ENCODE data around the gene SLC29A1. TPM values are rescaled to one million over a fixed set of nuclear protein-coding genes. Genes with fewer than 3 reads are reported as not detected.
A peak's percentile ranks its signal among the peaks of the same experiment; 100 is the strongest.

The SLC29A1 gene
- total RNA-seq, 1 experiment from 2014 or later = 45.3 TPM

- TF ChIP-seq EZH2 (IDR thresholded peaks at IDR 0.05; ENCODE audit: low read depth) (no peak), CTCF (conservative IDR thresholded peaks at IDR 0.05) (no peak)
- no peak overlapping the region for H2AFZ ChIP-seq
- H3F3A ChIP-seq (ENCODE audit: insufficient read depth, low read depth) = peaks cover 22% of the 10 kb centered on the region
- H3K27ac ChIP-seq = 0 out of 2 replicates have a peak overlapping the region, but pooled peaks have one; percentile 10
- H3K4me3 ChIP-seq = no peak overlapping the region
- H3K9me3 ChIP-seq (ENCODE audit: insufficient read depth, low read depth) = no peaks in the 10 kb centered on the region
- H3K4me1 ChIP-seq (replicated peaks; ENCODE audit: insufficient read depth) = peaks cover 31% of the 10 kb centered on the region
- H4K20me1 ChIP-seq (ENCODE audit: insufficient read depth) = no peaks in the 10 kb centered on the region
- H3K79me2 ChIP-seq (ENCODE audit: low read depth) = no peaks in the 10 kb centered on the region
- no peaks in the 10 kb centered on the region for H3K9me2 ChIP-seq (ENCODE audit: insufficient read depth)
- intact Hi-C loops (cut with micrococcal nuclease; ENCODE audit: unreplicated experiment) = no loop called here
- DNase-seq = peak; percentile 35 to 86
- H3K4me2 ChIP-seq = peak overlapping the region; percentile 51
- POLR2A ChIA-PET (ENCODE audit: unreplicated experiment) = interaction anchor here (0.7 kb wide), 1 partner anchor 258 kb away, joined by 6 read pairs; no protein-coding TSS in a partner anchor
- H3K36me3 ChIP-seq (ENCODE audit: low read depth) = no peaks in the 10 kb centered on the region
- CTCF ChIA-PET = interaction anchor here (0.8 kb wide), 1 partner anchor 13 kb away, joined by 3 read pairs; no protein-coding TSS in a partner anchor
- H3K27me3 ChIP-seq (ENCODE audit: insufficient read depth, low read depth) = no peaks in the 10 kb centered on the region
- no TSS peak for BruUV-seq (replicated peaks)
Observed at GRCh38 chr6:44203955-44204354, 19.4 kb upstream of the SLC29A1 start.

GRCh38 chr6:44207966-44208365 is 15.4 kb upstream of the SLC29A1 start:
- H3K9me3 ChIP-seq (ENCODE audit: insufficient read depth, low read depth) = no peaks in the 10 kb centered on the region

GRCh38 chr6:44211284-44211683 is 12.1 kb upstream of the SLC29A1 start:
- DNase-seq = no peak
- Histone ChIP-seq H3K36me3 (ENCODE audit: low read depth) (no peaks in the 10 kb centered on the region), H3K27ac (no peak overlapping the region), H3K9me3 (ENCODE audit: insufficient read depth, low read depth) (no peaks in the 10 kb centered on the region), H3K4me2 (no peak overlapping the region), H2AFZ (no peak overlapping the region), H3K79me2 (ENCODE audit: low read depth) (no peaks in the 10 kb centered on the region), H3K4me3 (no peak overlapping the region), H3K27me3 (ENCODE audit: insufficient read depth, low read depth) (no peaks in the 10 kb centered on the region), H3K9me2 (ENCODE audit: insufficient read depth) (no peaks in the 10 kb centered on the region), H4K20me1 (ENCODE audit: insufficient read depth) (no peaks in the 10 kb centered on the region), H3K4me1 (replicated peaks; ENCODE audit: insufficient read depth) (no peaks in the 10 kb centered on the region), H3F3A (ENCODE audit: insufficient read depth, low read depth) (no peaks in the 10 kb centered on the region)
- ChIA-PET CTCF (interaction anchor here (0.6 kb wide), 1 partner anchor 110 kb away, joined by 5 read pairs; no protein-coding TSS in a partner anchor), POLR2A (ENCODE audit: unreplicated experiment) (no interaction called here)
- TF ChIP-seq CTCF (conservative IDR thresholded peaks at IDR 0.05) (no peak), EZH2 (IDR thresholded peaks at IDR 0.05; ENCODE audit: low read depth) (no peak)
- intact Hi-C loops (cut with micrococcal nuclease; ENCODE audit: unreplicated experiment) = no loop called here
- no TSS peak for BruUV-seq (replicated peaks)

More at GRCh38 chr6:44207966-44208365, 15.4 kb upstream of the SLC29A1 start:
- Histone ChIP-seq H3K9me2 (ENCODE audit: insufficient read depth) (no peaks in the 10 kb centered on the region), H3K4me2 (no peak overlapping the region), H3K79me2 (ENCODE audit: low read depth) (no peaks in the 10 kb centered on the region), H3K27ac (no peak overlapping the region), H3K4me1 (replicated peaks; ENCODE audit: insufficient read depth) (peaks cover 19% of the 10 kb centered on the region), H3F3A (ENCODE audit: insufficient read depth, low read depth) (peaks cover 22% of the 10 kb centered on the region), H3K27me3 (ENCODE audit: insufficient read depth, low read depth) (no peaks in the 10 kb centered on the region), H3K4me3 (no peak overlapping the region), H2AFZ (no peak overlapping the region), H3K36me3 (ENCODE audit: low read depth) (no peaks in the 10 kb centered on the region), H4K20me1 (ENCODE audit: insufficient read depth) (no peaks in the 10 kb centered on the region)
- no peak for DNase-seq
- ChIA-PET POLR2A (ENCODE audit: unreplicated experiment) (interaction anchor here (0.5 kb wide), 1 partner anchor 105 kb away, joined by 3 read pairs; the partner anchor contains the start of gene AARS2), CTCF (interaction anchor here (0.6 to 0.9 kb wide), 2 partner anchors 26 to 106 kb away, joined by 3 to 4 read pairs; no protein-coding TSS in a partner anchor)
- no peak for TF ChIP-seq EZH2 (IDR thresholded peaks at IDR 0.05; ENCODE audit: low read depth)
- no peak for TF ChIP-seq CTCF (conservative IDR thresholded peaks at IDR 0.05)
- intact Hi-C loops (cut with micrococcal nuclease; ENCODE audit: unreplicated experiment) = no loop called here
- no TSS peak for BruUV-seq (replicated peaks)

Measured in PC-9 (cell line).